PFSK-1 (cell line): ENCODE data around the gene LIPG.

Experiments used
- FOXP2 ChIP-seq: optimal IDR thresholded peaks from 2 replicates; pipeline ENCODE3; 2011; ENCODE audit warnings: borderline replicate concordance, control low read depth, inconsistent platforms; ENCODE audit not compliant: insufficient read depth; ENCODE audit errors: extremely low read length, extremely low read depth
- POLR2AphosphoS5 ChIP-seq: IDR thresholded peaks from 2 replicates; pipeline ENCODE4 v1.6.1; 2012; ENCODE audit warnings: low read depth, mild to moderate bottlenecking, control low read depth, low read length, moderate library complexity
- REST ChIP-seq, 2 experiments: IDR thresholded peaks; 2 replicates each; pipeline versions ENCODE4 v1.6.1 to v1.8.0; 2011 to 2012; ENCODE audit warnings: low read depth in 2 of 2, low read length in 2 of 2, control low read depth in 1 of 2, inconsistent platforms in 1 of 2, mild to moderate bottlenecking in 1 of 2, moderate library complexity in 1 of 2; ENCODE audit not compliant: insufficient read depth in 1 of 2
- SIN3A ChIP-seq: IDR thresholded peaks from 2 replicates; pipeline ENCODE4 v1.6.1; 2012; ENCODE audit warnings: mild to moderate bottlenecking, low read length, moderate library complexity, borderline replicate concordance; ENCODE audit not compliant: insufficient read depth
- TAF1 ChIP-seq: IDR thresholded peaks from 2 replicates; pipeline ENCODE4 v1.6.1; 2012; ENCODE audit warnings: low read length, control low read depth, borderline replicate concordance; ENCODE audit not compliant: insufficient read depth

The LIPG gene

GRCh38 chr18:49520661-49521145 is 41.2 kb upstream of the LIPG start:
- TF ChIP-seq FOXP2 = no peak
- TF ChIP-seq TAF1 = no peak
- TF ChIP-seq REST (IDR thresholded peaks at IDR 0.05; ENCODE audit: insufficient read depth in 1 of 2, low read depth in 2 of 2, low read length in 2 of 2) = no peak
- TF ChIP-seq POLR2AphosphoS5 = no peak
- TF ChIP-seq SIN3A = no peak

- no peak for TF ChIP-seq FOXP2
- no peak for TF ChIP-seq SIN3A
- no peak for TF ChIP-seq REST (IDR thresholded peaks at IDR 0.05; ENCODE audit: insufficient read depth in 1 of 2, low read depth in 2 of 2, low read length in 2 of 2)
Measured at GRCh38 chr18:49521216-49521835, 40.5 kb upstream of the LIPG start.

DNA sequence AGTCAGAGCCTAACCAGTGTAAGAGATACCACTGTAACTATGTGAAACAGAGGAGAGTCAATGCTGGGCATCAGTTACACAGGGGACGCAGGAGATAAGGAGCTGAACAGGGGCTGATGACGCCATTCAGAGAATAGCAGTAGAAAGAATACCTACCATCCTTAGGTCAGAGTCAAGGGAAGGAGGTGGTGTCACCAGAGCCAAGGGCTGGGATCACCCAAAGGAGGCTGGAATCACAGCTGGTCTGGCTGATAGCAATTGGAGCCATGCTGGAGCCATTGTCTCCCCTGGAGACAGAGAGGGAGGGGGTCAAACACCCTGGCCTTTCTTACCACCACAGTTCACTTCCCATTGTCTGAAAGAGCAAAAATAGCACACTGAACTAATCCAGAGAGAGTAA is 37.5 kb upstream of the LIPG start:
- TF ChIP-seq REST (IDR thresholded peaks at IDR 0.05; ENCODE audit: insufficient read depth in 1 of 2, low read depth in 2 of 2, low read length in 2 of 2) (no peak), FOXP2 (no peak), POLR2AphosphoS5 (no peak), TAF1 (no peak), SIN3A (no peak)

GRCh38 chr18:49524951-49525350 is 36.9 kb upstream of the LIPG start:
- TF ChIP-seq TAF1 = no peak
- no peak for TF ChIP-seq POLR2AphosphoS5
- TF ChIP-seq FOXP2 = no peak
- TF ChIP-seq SIN3A = no peak
- TF ChIP-seq REST (IDR thresholded peaks at IDR 0.05; ENCODE audit: insufficient read depth in 1 of 2, low read depth in 2 of 2, low read length in 2 of 2) = no peak

DNA sequence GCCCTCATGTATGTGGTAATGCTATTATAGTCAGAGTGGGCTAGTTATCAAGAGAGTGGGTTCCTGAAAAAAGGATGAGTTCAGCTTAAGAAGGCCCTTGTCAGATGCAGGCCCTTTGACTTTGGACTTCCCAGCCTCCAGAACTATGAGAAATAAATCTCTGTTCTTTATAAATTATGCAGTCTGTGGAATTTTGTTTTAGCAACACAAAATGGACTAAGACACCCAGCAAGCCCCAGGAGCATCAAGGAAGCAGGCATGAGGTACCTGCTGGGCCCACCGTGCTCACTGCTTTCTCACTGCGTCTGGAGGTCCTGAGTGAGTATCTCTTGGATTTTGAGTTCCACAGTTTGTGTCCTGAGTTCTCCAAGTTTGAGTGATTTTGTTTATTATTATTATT is 35.9 kb upstream of the LIPG start:
- TF ChIP-seq REST (IDR thresholded peaks at IDR 0.05; ENCODE audit: insufficient read depth in 1 of 2, low read depth in 2 of 2, low read length in 2 of 2) = no peak
- TF ChIP-seq SIN3A = no peak
- TF ChIP-seq TAF1 = no peak
- TF ChIP-seq FOXP2 = no peak
- no peak for TF ChIP-seq POLR2AphosphoS5
